Ovary (tissue), 3 donors: ENCODE data around the gene MPRIP.
"Not testable (repeated sequence)": the region's sequence is repeated elsewhere in the genome, so short reads cannot be mapped to it uniquely, and the experiment has no call there.

Experiments used
- POLR2A ChIP-seq: fragments of 450-650 bp; IDR thresholded peaks from one replicate; pipeline ENCODE4 v1.6.1; 2017; ENCODE audit warnings: antibody characterized with exemption, mild to moderate bottlenecking, moderate library complexity
- TF ChIP-seq, protein P1 (sequence below), 3 donors: fragments of 450-650 bp in 2 of 3; fragments of 200-600 bp in 1 of 3; IDR thresholded peaks; one replicate each; pipeline versions ENCODE4 v1.5.1 to v1.8.0; 2016 to 2022; ENCODE audit warnings: antibody characterized with exemption in 3 of 3, mild to moderate bottlenecking in 1 of 3
- donor health status: DM: no; HTN: no; CAD: no.

DNA sequence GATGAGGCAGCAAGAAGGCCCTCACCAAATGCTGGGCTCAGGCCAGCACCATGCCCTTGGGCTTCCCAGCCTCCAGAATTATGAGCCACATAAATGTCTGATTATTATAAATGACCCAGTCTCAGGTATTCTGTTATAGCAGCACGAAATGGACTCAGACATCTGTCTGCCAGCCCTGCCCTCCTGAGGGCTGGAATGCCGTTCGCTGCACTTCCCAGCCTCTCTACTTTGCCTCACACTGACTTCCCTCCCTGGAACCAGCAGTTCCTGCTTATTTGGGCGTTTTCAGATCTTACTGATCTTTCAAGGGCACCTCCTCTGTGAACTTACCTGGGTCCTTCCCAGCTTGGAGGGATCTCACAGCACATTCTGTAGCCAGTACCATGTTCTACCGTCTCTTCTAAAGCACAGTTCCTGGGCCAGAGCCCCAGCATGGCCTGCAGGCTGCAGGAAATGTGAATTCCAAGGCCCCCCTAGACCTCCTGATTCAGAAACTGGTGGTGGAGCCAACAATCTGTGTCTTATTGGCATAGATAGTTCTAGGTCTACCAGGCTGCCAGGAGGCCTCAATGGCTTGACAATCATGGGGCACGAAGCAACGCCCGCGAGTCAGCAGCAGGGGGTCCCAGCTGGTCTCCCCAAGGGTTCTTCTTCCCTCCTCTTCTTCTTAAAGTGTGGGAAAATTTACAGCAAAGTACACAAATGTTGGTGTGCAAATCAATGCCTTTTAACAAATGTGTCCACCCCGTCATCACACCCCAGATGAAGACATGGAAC, 33.4 kb upstream of the MPRIP start:
- TF ChIP-seq POLR2A: not testable (repeated sequence)
- TF ChIP-seq, protein P1, sequence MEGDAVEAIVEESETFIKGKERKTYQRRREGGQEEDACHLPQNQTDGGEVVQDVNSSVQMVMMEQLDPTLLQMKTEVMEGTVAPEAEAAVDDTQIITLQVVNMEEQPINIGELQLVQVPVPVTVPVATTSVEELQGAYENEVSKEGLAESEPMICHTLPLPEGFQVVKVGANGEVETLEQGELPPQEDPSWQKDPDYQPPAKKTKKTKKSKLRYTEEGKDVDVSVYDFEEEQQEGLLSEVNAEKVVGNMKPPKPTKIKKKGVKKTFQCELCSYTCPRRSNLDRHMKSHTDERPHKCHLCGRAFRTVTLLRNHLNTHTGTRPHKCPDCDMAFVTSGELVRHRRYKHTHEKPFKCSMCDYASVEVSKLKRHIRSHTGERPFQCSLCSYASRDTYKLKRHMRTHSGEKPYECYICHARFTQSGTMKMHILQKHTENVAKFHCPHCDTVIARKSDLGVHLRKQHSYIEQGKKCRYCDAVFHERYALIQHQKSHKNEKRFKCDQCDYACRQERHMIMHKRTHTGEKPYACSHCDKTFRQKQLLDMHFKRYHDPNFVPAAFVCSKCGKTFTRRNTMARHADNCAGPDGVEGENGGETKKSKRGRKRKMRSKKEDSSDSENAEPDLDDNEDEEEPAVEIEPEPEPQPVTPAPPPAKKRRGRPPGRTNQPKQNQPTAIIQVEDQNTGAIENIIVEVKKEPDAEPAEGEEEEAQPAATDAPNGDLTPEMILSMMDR (IDR thresholded peaks at IDR 0.05): not testable (repeated sequence)
